NCI-H524 (cell line): ENCODE data around the gene ARL4D.

Source experiments
- DNase-seq, 2 experiments: peaks; one replicate each; lab custom pipeline; 2025; lab: John Stamatoyannopoulos, UW

The ARL4D gene

GRCh38 chr17:43427362-43428043, 28.7 kb downstream of the ARL4D start:
- DNase-seq, result no peak

GRCh38 chr17:43428524-43428923, 29.7 kb downstream of the ARL4D start:
- DNase-seq, result no peak

GRCh38 chr17:43430936-43431713, 32.3 kb downstream of the ARL4D start:
- no peak for DNase-seq

- DNase-seq, result peak; percentile 98 to 99
These were observed 33.1 kb downstream of the ARL4D start for GRCh38 chr17:43431714-43432523.

GRCh38 chr17:43434902-43435319, 36.1 kb downstream of the ARL4D start:
- no peak for DNase-seq

- DNase-seq, result no peak
These were observed 39.0 kb downstream of the ARL4D start for GRCh38 chr17:43437756-43438155.

GRCh38 chr17:43438626-43439025, 39.8 kb downstream of the ARL4D start:
- DNase-seq, result no peak

GRCh38 chr17:43439041-43439440, 40.2 kb downstream of the ARL4D start:
- DNase-seq, result peak; percentile 70 to 83

GRCh38 chr17:43442711-43443110, 43.9 kb downstream of the ARL4D start:
- no peak for DNase-seq

- no peak for DNase-seq
These were observed 44.6 kb downstream of the ARL4D start for GRCh38 chr17:43443381-43443780.

- no peak for DNase-seq
These were observed 45.6 kb downstream of the ARL4D start for GRCh38 chr17:43444223-43445008.

GRCh38 chr17:43445009-43445589, 46.3 kb downstream of the ARL4D start:
- no peak for DNase-seq

- DNase-seq, result no peak
These were observed 48.0 kb downstream of the ARL4D start for GRCh38 chr17:43446773-43447172.

- no peak for DNase-seq
These were observed 50.1 kb downstream of the ARL4D start for GRCh38 chr17:43448720-43449469.

GRCh38 chr17:43449470-43450248, 50.9 kb downstream of the ARL4D start:
- DNase-seq, result no peak
